ENCODE results near the gene QRICH1. TPM values are rescaled to one million over a fixed set of nuclear protein-coding genes. Genes with fewer than 3 reads are reported as not detected.

Gene QRICH1
- total RNA-seq: 100 to 1,000 TPM in 1 of 2 donors, 10 to 100 TPM in 1; 83.7 to 110 TPM

- Histone ChIP-seq H3K4me3 (peak within 1 kb of the TSS; percentile 94), H3K36me3 (peaks cover 14% of the 10 kb centered on the region), H3K4me1 (ENCODE audit: control insufficient read depth in 1 of 2, low read depth in 2 of 2) (peaks cover 29 to 45% of the 10 kb centered on the region in 2 donors), H3K27me3 (replicated peaks; ENCODE audit: insufficient read depth) (no peaks in the 10 kb centered on the region), H3K9me3 (no peaks in the 10 kb centered on the region), H3K27ac (peak within 1 kb of the TSS; percentile 93 to 97)
- DNase-seq (ENCODE audit: low spot score) (peak; percentile 89), ATAC-seq (ENCODE audit: insufficient number of reproducible peaks, low FRiP score, low read depth) (peak; percentile 94)
- peak; percentile 45 for TF ChIP-seq CTCF (IDR thresholded peaks at IDR 0.05)
These were observed at the start of gene QRICH1 for GRCh38 chr3:49093853-49094767. QRICH1 (minus strand) TSS chr3:49094071; CDS start chr3:49077017, 17,054 bp downstream.

- TF ChIP-seq CTCF (IDR thresholded peaks at IDR 0.05): no peak
These were observed 46.2 kb upstream of the QRICH1 start for GRCh38 chr3:49140080-49140479.

GRCh38 chr3:49135499-49135898, 41.6 kb upstream of the QRICH1 start:
- H3K27me3 ChIP-seq (replicated peaks; ENCODE audit: insufficient read depth): no peaks in the 10 kb centered on the region
- no peak overlapping the region for H3K4me3 ChIP-seq
- DNase-seq (ENCODE audit: low spot score): no peak
- ATAC-seq (ENCODE audit: insufficient number of reproducible peaks, low FRiP score, low read depth): no peak
- H3K9me3 ChIP-seq: no peaks in the 10 kb centered on the region
- peaks cover 3% of the 10 kb centered on the region for H3K36me3 ChIP-seq
- TF ChIP-seq CTCF (IDR thresholded peaks at IDR 0.05): no peak
- H3K27ac ChIP-seq: no peak overlapping the region
- peaks cover 14 to 24% of the 10 kb centered on the region in 2 donors for H3K4me1 ChIP-seq (ENCODE audit: control insufficient read depth in 1 of 2, low read depth in 2 of 2)

More at GRCh38 chr3:49140080-49140479, 46.2 kb upstream of the QRICH1 start:
- ATAC-seq (ENCODE audit: insufficient number of reproducible peaks, low FRiP score, low read depth) (no peak), DNase-seq (ENCODE audit: low spot score) (no peak)
- no peak overlapping the region for H3K4me3 ChIP-seq
- H3K36me3 ChIP-seq: no peaks in the 10 kb centered on the region
- no peak overlapping the region for H3K27ac ChIP-seq
- no peaks in the 10 kb centered on the region for H3K9me3 ChIP-seq
- H3K4me1 ChIP-seq (ENCODE audit: control insufficient read depth in 1 of 2, low read depth in 2 of 2): no peaks in the 10 kb centered on the region
- H3K27me3 ChIP-seq (replicated peaks; ENCODE audit: insufficient read depth): no peaks in the 10 kb centered on the region

- Histone ChIP-seq H3K36me3 (peaks cover 11% of the 10 kb centered on the region), H3K27ac (no peak overlapping the region), H3K4me3 (peak overlapping the region; percentile 84), H3K9me3 (no peaks in the 10 kb centered on the region), H3K4me1 (ENCODE audit: control insufficient read depth in 1 of 2, low read depth in 2 of 2) (peaks cover 14 to 32% of the 10 kb centered on the region in 2 donors), H3K27me3 (replicated peaks; ENCODE audit: insufficient read depth) (no peaks in the 10 kb centered on the region)
- DNase-seq (ENCODE audit: low spot score) (no peak), ATAC-seq (ENCODE audit: insufficient number of reproducible peaks, low FRiP score, low read depth) (no peak)
- TF ChIP-seq CTCF (IDR thresholded peaks at IDR 0.05): no peak
These were observed 40.8 kb upstream of the QRICH1 start for GRCh38 chr3:49134471-49135265.

Data from thoracic aorta (tissue), 2 donors.